Sigmoid colon (tissue), 4 donors: ENCODE results near the gene TRNP1.

ENCODE experiments used
- EP300 ChIP-seq, 4 donors: sonication (generic); formaldehyde crosslinking; IDR thresholded peaks; one replicate each; pipeline ENCODE4 v1.6.1; 2017; ENCODE audit warnings: antibody characterized with exemption in 4 of 4
- POLR2A ChIP-seq, 2 donors: fragments of 450-650 bp; IDR thresholded peaks; one replicate each; pipeline ENCODE4 v1.6.1; 2016; ENCODE audit warnings: antibody characterized with exemption in 2 of 2, mild to moderate bottlenecking in 2 of 2, moderate library complexity in 2 of 2
- POLR2AphosphoS5 ChIP-seq, 4 donors: sonication (generic); formaldehyde crosslinking; IDR thresholded peaks; one replicate each; pipeline ENCODE4 v1.6.1; 2017; ENCODE audit warnings: antibody characterized with exemption in 4 of 4
- TF ChIP-seq, protein P1 (sequence below), 4 experiments: fragments of 450-650 bp in 3 of 4; fragments of 200-600 bp in 1 of 4; IDR thresholded peaks; one replicate each; pipeline ENCODE4 v1.5.1; 2016 to 2019; ENCODE audit warnings: antibody characterized with exemption in 4 of 4, mild to moderate bottlenecking in 3 of 4, moderate library complexity in 2 of 4

DNA sequence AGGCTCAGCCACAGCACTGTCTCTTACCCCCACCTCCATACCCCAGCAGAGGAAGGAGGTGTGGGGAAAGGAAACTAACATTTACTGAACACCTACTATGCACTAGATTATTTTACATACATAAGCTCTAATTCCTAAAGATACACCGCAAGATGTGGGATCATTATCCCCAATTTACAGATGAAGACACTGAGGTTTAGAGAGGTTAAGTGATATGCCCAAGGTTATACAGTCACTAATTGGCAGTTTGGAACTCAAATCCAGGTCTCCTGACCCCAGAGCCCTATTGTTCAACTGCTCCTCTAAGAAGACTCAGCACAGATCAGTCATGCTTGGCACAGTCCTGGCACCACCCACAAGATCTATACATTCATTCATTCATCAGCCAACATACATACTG is 22.9 kb downstream of the TRNP1 start:
- TF ChIP-seq POLR2AphosphoS5 (IDR thresholded peaks at IDR 0.05) (no peak), POLR2A (IDR thresholded peaks at IDR 0.05) (no peak), EP300 (IDR thresholded peaks at IDR 0.05) (no peak)
- TF ChIP-seq, protein P1, sequence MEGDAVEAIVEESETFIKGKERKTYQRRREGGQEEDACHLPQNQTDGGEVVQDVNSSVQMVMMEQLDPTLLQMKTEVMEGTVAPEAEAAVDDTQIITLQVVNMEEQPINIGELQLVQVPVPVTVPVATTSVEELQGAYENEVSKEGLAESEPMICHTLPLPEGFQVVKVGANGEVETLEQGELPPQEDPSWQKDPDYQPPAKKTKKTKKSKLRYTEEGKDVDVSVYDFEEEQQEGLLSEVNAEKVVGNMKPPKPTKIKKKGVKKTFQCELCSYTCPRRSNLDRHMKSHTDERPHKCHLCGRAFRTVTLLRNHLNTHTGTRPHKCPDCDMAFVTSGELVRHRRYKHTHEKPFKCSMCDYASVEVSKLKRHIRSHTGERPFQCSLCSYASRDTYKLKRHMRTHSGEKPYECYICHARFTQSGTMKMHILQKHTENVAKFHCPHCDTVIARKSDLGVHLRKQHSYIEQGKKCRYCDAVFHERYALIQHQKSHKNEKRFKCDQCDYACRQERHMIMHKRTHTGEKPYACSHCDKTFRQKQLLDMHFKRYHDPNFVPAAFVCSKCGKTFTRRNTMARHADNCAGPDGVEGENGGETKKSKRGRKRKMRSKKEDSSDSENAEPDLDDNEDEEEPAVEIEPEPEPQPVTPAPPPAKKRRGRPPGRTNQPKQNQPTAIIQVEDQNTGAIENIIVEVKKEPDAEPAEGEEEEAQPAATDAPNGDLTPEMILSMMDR (IDR thresholded peaks at IDR 0.05): no peak
